K562 (cell line): ENCODE data around the gene FRA10AC1.
"Not testable (repeated sequence)": the region's sequence is repeated elsewhere in the genome, so short reads cannot be mapped to it uniquely, and the experiment has no call there.

Source experiments
- ETV1 ChIP-seq: fragments of 450-650 bp; conservative IDR thresholded peaks from 2 replicates; pipeline ENCODE4 v1.6.1; 2016; ENCODE audit warnings: missing genetic modification characterization, control low read depth, low read depth, missing compliant biosample characterization
- EZH2 ChIP-seq: IDR thresholded peaks from 2 replicates; pipeline ENCODE4 v1.6.1; 2012; ENCODE audit warnings: low read depth, mild to moderate bottlenecking, inconsistent platforms, low read length, borderline replicate concordance
- GABPA ChIP-seq: fragments of 200-800 bp; sonication (Bioruptor generic); conservative IDR thresholded peaks from 2 replicates; pipeline ENCODE4 v1.6.1; 2016; ENCODE audit warnings: low read depth, missing genetic modification characterization, missing compliant biosample characterization
- IRF2 ChIP-seq: sonication (generic); formaldehyde crosslinking; IDR thresholded peaks from 2 replicates; pipeline ENCODE4 v1.8.1; 2022; ENCODE audit warnings: mild to moderate bottlenecking, missing genetic modification reagents
- NCOA6 ChIP-seq: fragments of 450-650 bp; IDR thresholded peaks from 2 replicates; pipeline ENCODE4 v1.6.1; 2017; ENCODE audit warnings: mild to moderate bottlenecking
- NKRF ChIP-seq: fragments of 450-650 bp; IDR thresholded peaks from 2 replicates; pipeline ENCODE4 v1.6.1; 2016; ENCODE audit warnings: borderline replicate concordance
- TAL1 ChIP-seq: fragments of 450-650 bp; IDR thresholded peaks from 2 replicates; pipeline ENCODE4 v1.6.1; 2016; ENCODE audit warnings: mild to moderate bottlenecking
- ZBTB43 ChIP-seq: sonication (generic); formaldehyde crosslinking; IDR thresholded peaks from 2 replicates; pipeline ENCODE4 v1.8.0; 2023; ENCODE audit warnings: mild to moderate bottlenecking, missing genetic modification reagents

GRCh38 chr10:93696582-93696981 is 5.8 kb downstream of the FRA10AC1 start:
- not testable (repeated sequence) for TF ChIP-seq GABPA; IRF2 (CRISPR knock-in tag); NCOA6; ZBTB43 (CRISPR knock-in tag); ETV1 (tag); EZH2; TAL1; NKRF
